Medulla oblongata (tissue), 1 donor: ENCODE data around the gene WNK2.

Experiments used
- DNase-seq: peaks from one replicate; pipeline ENCODE4 v3.0.0-alpha.2; 2015; ENCODE audit errors: extremely low spot score

The WNK2 gene

DNA sequence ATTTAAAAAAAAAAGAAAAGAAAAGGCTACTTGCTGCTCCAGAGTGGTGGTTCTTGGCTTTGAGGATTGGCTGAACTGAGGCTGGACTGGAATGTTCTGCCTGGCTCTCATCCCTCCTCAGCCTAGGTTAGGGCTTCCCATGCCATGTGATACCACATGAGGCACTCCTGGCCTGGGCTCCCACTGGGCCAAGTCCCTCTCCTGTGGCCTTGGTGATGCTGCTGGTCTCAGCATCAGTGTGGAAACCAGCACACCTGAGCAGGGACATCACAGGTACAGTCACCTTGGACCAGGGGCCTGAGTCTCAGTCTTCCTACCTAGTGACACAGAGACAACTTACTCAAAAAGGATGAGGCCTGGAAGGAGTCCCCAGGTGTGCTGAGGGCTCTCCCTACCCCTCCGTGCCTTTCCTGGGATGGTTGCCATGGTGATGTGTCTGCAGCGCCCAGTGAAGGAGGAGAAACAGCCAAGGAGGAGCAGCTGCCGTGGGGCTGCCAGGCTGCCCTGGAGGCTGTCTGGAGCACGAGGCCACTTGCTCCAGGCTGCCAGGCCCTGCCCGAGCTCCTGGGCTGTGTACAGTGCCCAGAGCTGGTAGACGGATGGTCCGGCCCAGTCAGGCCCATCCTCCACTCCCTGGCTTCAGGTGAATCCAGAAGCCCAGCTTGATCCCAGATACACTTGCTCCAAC lies 71.0 kb downstream of the WNK2 start:
- DNase-seq: peak; percentile 79

DNA sequence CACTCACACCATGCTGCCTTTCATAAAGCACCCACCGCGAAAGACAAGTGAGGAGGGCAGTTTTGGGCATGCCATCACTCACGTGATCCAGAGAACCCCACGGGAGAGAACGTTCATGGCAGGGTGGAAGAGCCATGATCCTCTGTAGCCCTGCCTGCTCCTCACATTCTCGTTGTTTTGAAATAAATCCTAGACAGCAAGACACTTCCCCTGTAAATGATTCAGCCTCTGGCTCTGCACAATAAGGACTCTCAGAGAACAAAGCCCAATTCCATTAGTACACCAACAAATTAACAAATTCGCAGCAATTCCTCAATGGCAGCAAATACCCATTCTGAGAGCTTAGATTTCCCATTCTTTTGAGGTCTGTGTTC lies 71.5 kb downstream of the WNK2 start:
- DNase-seq: no peak

DNA sequence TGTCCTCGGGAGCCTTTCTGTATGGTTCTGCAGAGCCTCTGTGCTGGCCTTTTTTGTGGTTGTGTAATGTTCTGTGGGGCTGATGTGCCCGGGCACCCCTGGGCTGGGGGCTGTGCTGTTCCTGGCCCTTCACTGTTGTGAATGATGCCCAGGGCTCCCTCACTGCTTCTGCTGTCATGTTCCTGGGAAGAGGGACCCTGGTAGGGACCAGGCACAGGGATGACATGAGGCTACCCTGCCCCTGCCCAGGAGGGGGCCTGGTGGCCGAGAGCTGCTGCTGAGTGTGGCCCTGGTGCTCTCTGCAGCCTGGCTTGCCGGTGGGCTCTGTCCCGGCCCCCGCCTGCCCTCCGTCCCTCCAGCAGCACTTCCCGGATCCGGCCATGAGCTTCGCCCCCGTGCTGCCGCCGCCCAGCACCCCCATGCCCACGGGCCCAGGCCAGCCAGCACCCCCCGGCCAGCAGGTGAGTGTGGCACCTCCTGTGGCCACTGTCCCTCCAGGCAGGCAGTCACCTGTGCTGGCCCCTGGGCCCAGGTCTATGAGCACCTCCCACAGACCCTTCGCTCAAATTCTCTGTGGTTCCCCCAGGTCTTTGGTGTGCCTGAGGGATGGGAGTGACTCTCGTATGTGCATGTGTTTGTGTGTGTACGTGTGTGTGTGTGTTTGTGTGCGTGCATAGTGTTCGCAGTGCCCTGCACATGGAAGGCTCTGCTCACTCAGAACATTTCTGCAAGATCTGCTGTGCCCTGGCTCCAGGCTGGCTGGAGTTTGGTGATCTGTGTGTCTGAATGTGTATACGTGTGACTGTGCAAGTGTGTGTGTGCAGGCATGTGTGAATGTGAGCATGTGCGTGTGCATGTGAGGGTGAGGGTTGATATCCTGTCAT lies 72.3 kb downstream of the WNK2 start:
- no peak for DNase-seq

DNA sequence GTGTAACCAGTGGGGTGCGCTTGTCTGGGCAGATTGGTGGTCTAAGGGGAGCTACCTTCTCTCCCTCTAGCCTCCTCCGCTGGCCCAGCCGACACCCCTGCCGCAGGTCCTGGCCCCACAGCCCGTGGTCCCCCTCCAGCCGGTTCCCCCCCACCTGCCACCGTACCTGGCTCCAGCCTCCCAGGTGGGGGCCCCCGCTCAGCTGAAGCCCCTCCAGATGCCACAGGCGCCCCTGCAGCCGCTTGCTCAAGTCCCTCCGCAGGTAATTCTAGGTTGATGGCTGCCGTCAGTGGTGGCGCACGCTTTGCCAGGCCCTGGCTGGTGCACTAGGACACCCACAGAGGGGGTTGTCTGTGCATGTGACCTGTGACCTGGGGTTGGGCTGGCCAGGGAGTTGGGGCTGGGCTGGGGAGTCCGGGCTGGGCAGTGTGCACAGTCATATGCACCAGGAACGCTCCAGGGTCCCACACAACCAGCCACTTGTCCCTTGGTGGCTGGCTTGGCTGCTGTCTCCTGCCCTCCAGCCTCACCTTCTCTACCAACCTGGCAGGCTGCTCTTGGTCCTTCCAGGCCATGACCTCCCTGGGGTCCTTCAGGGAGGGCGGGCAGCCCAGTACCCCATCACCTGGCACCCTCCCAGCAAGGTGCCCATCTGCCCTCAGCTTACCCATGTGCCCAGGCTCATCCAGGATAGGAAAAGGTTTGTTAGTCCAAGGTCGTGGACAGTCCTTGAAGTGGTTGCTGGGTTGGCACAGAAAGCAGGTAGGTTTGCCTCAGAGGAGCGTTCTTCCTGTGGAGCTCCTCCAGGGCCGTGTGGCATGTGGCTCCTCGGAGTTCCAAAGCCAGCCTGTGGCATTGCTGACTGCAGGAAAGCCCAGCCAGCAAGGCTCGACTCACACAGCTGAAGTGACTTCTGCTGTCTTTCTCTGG lies 73.2 kb downstream of the WNK2 start:
- DNase-seq: no peak

DNA sequence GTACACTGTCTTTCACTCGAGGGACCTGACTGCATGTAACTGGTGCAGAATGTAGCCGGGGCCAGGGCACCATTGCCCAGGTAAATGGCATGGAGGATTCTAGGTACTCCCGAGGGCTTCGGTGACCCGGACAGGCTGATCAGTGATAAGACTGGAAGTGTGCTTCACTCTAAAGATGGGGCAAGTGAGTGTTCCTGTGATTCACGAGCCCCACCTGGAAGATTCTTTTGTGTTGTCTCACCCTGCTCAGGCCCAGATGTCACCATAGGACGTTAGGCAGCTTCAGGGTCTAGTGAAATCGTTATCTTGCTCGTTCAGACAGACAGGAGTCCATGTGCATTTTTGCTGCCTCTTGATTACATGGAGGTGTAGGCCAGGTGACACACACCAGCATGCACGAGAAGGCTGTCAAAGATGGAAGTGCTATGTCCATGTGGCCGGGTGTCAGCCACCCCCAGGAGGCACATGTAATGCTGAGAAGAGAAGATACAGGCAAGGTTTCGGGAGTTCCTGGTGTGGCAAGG lies 73.9 kb downstream of the WNK2 start:
- DNase-seq: no peak

DNA sequence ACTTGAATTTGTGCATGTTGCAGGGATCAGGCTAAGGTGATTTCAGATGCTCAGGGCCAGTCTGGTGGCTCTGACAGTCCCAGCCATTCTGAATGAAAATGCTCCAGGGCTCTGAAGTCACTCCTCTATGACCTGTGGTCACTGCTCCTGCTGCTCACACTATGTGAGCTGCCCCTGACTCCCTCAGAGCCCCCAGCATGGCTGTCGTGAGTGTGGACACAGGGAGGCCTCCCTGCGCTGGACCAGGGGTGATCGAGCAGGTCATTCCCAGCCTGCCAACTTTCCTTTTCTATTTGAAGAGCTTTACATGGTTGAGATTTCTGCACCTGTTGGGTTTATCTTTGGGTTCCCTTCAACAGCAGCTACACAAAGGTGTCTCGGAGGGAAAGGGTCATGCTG lies 74.5 kb downstream of the WNK2 start:
- DNase-seq: no peak

DNA sequence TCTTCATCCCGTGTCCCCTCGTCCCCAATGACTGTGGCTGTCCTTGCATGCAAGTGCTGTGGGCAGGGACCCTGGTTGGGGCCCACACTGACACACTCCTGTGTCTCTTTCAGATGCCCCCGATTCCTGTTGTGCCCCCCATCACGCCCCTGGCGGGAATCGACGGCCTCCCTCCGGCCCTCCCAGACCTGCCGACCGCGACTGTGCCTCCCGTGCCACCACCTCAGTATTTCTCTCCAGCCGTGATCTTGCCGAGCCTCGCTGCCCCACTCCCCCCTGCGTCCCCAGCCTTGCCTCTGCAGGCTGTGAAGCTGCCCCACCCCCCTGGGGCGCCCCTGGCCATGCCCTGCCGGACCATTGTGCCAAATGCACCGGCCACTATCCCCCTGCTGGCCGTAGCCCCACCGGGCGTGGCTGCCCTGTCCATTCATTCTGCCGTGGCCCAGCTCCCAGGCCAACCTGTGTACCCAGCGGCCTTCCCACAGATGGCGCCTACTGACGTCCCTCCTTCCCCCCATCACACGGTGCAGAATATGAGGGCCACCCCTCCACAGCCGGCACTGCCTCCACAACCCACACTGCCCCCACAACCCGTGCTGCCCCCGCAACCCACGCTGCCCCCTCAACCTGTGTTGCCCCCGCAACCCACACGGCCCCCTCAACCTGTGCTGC lies 75.0 kb downstream of the WNK2 start:
- no peak for DNase-seq

DNA sequence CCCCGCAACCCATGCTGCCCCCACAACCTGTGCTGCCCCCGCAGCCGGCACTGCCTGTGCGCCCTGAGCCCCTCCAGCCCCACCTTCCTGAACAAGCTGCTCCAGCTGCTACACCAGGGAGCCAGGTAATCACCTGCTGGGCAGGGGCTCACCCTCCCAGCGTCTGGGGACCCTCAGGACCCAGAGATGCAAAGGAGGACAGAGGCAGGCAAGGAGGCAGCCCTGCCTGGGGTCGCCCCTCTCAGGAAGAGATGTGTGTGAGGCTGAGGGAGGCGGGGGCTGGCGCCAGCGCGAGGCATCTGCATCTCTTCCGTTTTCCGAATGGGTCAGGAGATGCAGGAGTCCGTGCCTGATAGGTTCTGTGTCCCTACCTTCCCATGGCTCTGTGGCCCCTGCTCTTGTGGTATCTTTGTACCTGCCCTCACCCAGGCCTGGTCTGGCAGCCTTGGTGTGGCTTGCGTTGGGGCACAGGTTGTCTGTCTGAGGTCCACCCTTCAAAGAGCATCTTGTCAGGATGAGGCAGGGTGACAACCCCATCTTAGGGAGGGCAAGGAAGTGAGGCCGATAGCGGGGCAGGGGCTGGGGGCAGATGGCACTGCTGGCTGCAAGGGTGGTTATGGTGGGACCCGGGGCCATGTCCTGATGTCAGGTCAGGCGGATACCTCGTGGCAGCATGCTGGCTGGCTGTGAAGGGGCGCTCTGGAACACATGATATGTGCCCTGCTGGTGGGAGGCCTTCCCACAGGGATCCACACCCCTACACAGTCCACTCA lies 75.7 kb downstream of the WNK2 start:
- DNase-seq: no peak

DNA sequence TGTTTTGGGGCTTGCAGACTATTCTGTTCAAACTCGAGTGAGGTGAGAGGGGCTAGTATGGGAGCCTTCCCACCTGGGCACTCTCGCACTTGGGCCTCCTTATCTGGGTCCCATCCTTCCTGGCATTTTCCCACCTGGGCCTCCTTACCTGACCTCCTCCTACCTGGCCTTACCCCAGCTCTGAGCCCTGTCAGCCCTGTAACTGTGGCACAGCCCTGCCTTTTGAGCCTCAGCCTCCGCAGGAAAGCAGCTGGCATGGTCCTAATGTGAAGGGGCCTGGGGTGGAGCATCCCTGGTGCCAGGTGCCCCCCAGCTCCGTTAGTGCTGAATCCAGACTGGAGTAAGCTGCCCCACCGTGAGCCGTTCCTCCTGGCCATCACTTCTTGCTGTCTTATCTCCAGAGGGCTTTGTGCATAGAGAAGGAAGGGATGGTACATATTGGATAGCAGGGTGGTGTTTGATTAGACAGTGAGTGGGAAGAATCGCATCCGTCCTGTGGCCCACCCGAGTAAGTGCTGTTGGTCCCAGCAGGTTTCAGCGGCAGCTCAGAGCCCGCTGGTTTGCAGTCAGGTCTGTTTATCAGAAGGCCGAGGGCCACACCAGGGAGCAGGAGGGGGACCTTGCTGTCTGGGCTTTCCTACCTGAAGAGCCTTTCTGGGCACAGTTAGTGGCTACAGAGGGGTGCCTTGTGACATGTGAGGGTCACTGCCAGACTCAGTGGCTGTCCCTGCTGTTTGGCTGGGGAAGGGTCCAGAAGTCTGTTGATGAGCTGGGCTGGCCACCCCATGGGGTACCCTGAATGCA lies 76.5 kb downstream of the WNK2 start:
- no peak for DNase-seq

DNA sequence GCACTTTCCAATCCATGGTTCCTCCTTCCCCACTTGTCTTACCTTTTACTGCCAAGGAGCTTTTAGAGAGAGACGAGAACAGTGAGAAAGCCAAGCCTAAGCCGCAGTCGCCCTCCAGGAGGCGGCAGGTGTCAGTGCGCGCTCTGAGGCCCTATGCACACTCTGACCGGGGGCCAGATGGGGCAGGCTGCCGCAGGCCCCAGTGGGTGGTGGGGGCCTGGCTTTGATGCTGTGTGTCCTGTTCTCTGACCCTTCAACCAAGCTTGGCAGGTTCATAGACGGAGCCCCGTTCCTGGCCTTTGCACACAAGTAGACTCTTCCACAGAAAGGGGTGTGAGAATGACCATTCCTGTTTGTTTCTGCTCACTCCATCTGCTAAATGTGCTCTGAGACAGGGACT lies 77.3 kb downstream of the WNK2 start:
- DNase-seq: no peak

DNA sequence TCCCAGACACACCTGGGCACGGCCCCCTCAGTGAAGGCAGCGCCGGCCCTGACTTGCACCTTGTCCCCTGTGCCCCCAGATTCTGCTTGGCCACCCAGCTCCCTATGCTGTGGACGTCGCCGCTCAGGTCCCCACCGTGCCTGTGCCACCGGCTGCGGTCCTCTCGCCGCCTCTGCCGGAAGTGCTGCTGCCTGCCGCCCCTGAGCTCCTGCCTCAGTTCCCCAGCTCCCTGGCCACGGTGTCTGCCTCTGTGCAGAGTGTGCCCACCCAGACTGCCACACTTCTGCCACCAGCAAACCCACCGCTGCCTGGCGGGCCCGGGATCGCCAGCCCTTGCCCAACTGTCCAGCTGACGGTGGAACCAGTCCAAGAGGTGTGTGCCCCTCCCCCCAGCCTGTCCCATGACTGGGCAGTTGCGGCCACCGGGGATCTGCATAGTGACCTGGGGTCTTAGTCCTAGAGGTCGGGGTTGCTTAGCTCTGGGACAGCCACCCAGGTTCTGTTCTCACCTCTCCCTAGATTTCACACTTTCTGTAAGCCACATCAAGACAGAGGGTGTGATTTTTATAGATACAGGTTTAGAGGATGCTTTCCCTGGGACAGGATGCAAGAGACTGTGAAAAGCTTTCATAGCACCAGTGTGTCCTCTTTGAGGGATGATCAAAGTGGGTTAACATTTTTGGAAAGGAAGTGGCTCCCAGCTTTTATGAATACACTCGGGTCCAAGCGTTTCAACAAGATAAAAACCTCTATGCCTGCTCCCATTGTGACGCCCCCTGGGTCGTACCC lies 78.0 kb downstream of the WNK2 start:
- no peak for DNase-seq

DNA sequence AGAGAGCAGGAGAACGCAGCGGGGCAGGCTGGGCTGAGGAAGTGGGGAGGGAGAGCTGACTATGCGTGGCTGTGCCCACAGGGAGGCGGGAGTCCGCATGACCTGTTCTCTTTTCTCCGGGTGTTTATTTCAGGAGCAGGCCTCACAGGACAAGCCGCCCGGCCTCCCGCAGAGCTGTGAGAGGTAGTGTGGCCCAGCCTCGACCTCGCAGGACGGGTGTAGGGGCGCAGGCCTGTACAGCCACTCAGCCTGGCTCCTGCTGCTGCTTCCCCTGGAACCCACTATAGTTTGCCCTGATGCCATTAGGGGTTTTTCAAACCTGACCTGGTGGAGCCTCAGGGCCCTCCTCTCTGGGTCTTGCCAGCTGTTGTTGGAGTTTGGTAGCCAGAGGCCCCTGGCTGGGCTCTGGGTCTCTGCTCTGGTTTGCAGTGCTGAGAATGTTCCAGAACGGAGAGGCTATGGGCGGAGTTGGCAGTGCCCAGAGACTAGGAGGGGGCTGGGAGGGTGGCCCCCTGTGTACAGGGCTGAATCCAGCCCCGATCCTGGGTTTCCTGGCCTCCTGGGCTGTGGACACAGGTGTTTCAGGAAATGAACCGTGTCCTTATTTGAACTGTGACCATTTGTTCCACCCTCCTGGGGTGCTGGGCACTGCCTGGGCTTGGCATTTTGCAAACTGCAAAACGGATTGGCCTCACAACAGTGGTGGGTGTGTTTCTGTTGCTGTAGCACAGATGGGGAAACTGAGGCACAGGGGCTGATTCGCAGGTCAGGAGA lies 78.8 kb downstream of the WNK2 start:
- DNase-seq: no peak

DNA sequence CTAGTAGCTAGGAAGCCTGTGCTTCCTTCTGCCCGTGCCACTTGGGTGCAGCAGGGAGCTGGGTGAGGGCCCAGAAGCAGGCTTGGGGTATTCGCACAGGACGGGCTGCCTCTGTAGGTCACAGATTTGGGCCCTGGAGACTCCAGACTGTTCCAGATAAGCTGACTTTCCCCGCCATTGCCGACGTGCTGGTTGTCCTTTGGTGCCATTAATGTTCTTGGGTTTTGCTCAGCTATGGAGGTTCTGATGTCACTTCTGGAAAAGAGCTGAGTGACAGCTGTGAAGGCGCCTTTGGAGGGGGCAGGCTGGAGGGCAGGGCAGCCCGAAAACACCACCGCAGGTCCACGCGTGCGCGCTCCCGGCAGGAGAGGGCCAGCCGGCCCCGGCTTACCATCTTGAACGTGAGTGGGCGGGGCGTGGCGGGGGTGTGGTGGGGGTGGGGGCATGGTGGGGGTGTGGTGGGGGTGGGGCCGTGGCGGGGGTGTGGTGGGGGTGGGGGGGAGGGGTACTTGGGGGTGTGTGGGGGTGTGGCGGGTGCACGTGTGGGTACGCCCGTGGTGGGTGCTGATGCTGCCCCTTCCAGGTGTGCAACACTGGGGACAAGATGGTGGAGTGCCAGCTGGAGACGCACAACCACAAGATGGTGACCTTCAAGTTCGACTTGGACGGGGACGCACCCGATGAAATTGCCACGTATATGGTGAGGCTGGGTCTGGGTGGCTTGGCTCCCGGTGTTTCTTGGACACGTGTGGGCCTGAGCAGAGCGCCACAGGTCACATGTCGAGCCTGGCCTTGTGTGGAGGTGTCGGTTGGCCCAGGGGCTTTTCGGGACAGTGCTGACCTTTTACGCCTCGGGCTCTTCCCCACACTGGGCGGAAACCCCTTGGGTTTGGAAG lies 79.6 kb downstream of the WNK2 start:
- no peak for DNase-seq

DNA sequence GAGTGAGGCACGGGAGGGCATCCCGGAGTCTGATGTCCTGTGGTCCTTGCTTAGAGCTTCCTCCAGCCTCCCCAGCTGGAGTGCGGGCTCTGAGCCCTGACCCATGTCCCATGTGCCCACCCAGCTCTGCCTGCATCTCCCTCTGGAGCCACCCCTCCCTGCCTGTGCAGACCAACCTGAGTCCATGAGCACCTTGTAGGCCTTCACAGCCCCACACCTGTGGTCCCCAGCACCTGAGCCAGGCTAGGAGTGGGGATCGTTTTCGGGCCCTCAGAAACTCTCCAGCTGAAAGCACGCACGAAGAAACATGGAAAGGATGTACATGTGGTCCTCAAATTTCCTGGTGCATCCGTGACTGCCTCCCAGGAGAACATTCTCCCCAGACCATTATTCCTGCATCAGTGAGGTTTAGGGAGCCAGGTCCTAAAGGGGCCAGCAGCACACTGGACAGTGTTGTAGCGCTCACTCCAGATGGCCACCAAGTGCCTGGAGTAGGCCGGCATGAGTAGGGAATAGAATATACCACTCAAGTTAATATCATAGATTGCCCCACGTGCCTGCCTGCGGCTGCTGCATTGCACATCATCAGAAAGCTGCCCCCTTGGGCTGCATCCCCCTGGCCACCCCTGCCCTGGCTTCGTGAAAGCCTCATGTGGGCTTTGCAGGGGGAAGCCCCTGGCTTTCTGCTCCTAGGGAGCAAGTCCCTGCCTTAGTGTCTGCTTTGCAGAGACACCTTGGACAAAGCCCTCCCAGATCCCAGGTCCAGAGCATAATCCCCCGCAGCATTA lies 80.6 kb downstream of the WNK2 start:
- DNase-seq: no peak

DNA sequence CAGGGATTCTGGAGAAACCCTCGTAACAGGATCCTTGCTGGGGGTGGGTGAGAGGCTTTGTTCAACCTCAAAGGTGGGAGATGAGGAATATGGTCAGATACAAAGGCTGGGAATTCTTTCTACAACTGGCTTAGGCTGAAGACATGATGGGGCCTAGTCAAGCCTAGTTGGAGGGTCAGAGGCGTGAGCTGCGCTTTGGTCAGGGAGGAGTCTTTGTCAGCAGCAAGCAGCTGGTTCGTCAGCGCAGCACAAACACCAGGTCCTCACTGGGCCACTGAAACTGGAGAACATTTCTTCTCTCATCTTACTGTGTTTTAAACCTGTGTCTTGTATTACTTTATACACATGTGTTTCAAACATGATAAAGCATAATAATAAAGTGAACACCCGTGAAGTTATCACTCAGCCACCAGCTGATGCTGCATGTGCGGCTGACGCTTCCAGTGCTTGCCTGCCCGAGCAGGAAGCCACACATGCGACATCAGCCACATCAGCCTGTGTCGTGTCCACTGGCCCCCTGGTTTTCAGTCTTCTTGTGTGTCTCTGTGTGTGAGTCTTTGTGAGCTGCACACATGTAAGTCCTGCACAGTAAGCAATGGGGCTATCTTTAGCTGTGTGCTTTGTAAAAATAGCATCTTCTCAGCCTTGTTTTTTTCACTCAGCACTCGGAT lies 81.5 kb downstream of the WNK2 start:
- no peak for DNase-seq

DNA sequence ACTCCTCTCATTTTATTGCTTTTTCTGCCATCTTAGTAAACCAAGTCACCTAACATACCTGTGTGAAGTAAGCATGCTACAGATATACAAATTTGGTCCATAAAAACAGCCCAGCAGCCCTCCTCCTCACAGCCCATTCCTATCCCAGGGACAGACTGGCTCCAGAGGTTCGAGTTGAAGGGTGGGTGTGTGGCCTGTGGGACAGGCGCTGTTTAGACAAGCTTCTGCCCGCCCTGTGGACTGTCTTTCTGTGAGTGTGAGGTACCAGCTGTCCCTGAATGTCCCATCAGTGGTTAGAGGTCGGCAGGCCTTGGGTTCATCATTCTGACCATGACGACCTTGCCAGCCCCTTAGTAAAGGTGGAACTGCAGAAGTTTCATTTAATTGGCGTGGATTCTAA lies 82.0 kb downstream of the WNK2 start:
- no peak for DNase-seq
